Measurements from ENCODE around the gene STAG1.
"Not testable (repeated sequence)": the region's sequence is repeated elsewhere in the genome, so short reads cannot be mapped to it uniquely, and the experiment has no call there.

STAG1 gene

DNA sequence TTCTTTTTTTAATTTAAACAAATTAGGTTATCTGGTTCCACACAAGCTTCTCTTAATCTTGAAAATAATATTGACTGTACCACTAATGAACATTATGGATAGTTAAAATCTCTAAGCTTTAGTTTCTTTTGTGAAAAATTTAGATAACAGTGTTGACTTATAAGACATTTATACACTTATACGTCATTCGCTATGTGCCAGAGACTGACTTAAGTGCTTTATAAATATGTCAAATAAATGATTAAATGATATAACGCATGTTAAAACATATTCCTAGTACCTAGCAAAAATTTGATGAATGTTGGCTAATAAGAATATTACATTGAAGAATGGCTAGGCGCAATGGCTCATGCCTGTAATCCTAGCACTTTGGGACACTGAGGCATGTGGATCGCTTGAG lies 405.7 kb downstream of the STAG1 start:
- Histone ChIP-seq H3K9me3 (ENCODE audit: control insufficient read depth, insufficient read depth, low read length) (no peaks in the 10 kb centered on the region), H3K27ac (ENCODE audit: low read length) (no peak overlapping the region), H3K4me1 (ENCODE audit: control insufficient read depth, insufficient read depth, low read length) (no peaks in the 10 kb centered on the region), H3K4me3 (ENCODE audit: low read length) (no peak overlapping the region), H3K36me3 (ENCODE audit: control insufficient read depth, insufficient read depth, low read length) (no peaks in the 10 kb centered on the region), H3K27me3 (ENCODE audit: control insufficient read depth, insufficient read depth, low read length) (no peaks in the 10 kb centered on the region)
- no CpG with 5 or more reads among the region's 5 CpGs for WGBS (ENCODE audit: insufficient coverage, insufficient read length)
- DNase-seq (ENCODE audit: low read depth, low spot score) = no peak

DNA sequence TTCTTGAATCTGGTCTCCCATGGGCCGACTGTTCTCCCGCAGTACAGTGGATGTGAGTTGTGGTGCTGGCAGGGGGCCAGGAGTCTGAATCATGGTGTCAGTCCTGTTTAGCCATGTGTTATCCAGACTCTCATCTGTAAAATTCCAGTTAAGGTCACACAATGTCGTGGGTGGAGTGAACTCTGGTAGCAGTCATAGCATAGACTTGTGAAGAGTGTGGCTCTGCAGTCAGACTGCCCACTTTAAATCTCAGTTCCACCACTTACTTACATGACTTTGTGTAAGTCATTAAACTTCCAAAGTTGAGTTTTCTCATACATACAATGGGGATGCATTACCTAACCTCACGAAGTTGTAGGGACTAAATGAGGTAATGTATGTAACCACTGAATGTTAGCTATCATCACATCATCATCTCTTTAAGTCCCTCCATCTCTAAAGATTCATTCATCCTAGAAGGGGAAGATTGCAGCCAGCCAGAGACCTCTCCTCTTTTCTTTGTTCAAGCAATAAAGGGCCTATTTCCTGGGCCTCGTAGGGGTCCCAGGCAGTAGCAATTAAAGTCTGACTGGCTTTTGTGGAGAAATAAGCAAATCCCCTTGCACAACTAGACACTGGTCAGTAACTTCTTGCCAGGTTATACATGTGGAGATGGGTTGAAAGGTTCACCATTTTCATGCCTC lies 408.2 kb downstream of the STAG1 start:
- no peak overlapping the region for H3K4me3 ChIP-seq (ENCODE audit: low read length)
- no peaks in the 10 kb centered on the region for H3K9me3 ChIP-seq (ENCODE audit: control insufficient read depth, insufficient read depth, low read length)
- no peak overlapping the region for H3K27ac ChIP-seq (ENCODE audit: low read length)
- DNase-seq (ENCODE audit: low read depth, low spot score) = no peak
- no CpG with 5 or more reads among the region's 5 CpGs for WGBS (ENCODE audit: insufficient coverage, insufficient read length)
- H3K27me3 ChIP-seq (ENCODE audit: control insufficient read depth, insufficient read depth, low read length) = no peaks in the 10 kb centered on the region
- H3K36me3 ChIP-seq (ENCODE audit: control insufficient read depth, insufficient read depth, low read length) = no peaks in the 10 kb centered on the region
- H3K4me1 ChIP-seq (ENCODE audit: control insufficient read depth, insufficient read depth, low read length) = no peaks in the 10 kb centered on the region

DNA sequence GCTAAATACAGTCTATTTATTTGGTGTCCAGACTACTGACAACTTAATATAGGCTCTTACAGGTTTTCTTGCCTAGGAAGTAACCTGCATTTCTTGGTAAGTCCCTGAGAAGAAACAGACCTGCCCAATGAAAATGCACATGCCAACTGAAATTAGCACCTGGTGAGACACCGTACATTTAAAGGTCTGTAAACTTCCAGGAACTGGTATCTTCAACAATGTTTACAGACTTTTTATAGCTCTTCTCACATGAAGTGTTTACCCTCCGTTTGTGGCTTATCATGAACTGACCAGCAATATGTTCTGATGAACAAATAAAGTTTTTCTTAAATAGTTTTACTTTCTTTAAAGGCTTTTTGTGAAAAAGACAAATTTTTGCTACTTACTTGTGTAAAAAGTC lies 408.7 kb downstream of the STAG1 start:
- no CpG with 5 or more reads among the region's 2 CpGs for WGBS (ENCODE audit: insufficient coverage, insufficient read length)
- Histone ChIP-seq H3K4me1 (ENCODE audit: control insufficient read depth, insufficient read depth, low read length) (no peaks in the 10 kb centered on the region), H3K4me3 (ENCODE audit: low read length) (no peak overlapping the region), H3K27ac (ENCODE audit: low read length) (no peak overlapping the region), H3K27me3 (ENCODE audit: control insufficient read depth, insufficient read depth, low read length) (no peaks in the 10 kb centered on the region), H3K36me3 (ENCODE audit: control insufficient read depth, insufficient read depth, low read length) (no peaks in the 10 kb centered on the region), H3K9me3 (ENCODE audit: control insufficient read depth, insufficient read depth, low read length) (no peaks in the 10 kb centered on the region)
- DNase-seq (ENCODE audit: low read depth, low spot score) = no peak

DNA sequence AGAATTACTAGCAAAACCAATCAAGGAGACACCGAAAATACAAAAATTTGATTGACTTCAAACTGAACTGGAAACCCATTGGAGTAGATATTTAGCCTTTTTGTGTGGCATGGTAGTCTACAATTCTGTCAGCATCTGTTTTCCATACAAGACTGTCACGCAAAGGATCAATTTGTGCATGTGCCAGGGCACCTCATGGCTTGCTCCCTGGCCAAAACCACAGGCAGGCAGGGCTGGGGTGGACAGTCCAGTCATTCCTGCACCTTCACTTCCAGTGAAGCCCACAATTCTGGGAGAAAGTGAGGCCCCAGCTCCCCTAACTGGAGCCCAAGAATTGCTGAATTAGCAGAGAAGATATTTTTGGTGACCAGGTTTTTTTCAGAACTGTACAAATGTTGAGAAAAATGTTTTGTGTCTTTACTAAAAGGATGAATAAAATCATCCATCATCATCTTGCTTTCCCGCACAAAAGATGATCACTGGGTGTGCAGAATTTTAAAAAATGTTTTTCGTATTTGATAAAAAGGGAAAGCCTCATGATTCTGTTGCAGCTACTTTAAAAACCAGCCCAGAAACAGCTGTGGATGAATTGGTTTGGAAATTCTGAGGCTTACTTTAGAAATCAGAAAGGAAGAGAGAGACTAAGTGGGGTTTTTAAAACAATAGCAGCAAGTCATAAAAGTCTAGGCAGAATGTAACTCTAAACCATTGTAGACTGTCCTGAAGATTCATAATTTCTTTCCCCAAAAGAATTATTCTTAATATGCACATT lies 415.7 kb downstream of the STAG1 start:
- no peak overlapping the region for H3K4me3 ChIP-seq (ENCODE audit: low read length)
- no peaks in the 10 kb centered on the region for H3K9me3 ChIP-seq (ENCODE audit: control insufficient read depth, insufficient read depth, low read length)
- no peaks in the 10 kb centered on the region for H3K27me3 ChIP-seq (ENCODE audit: control insufficient read depth, insufficient read depth, low read length)
- no peaks in the 10 kb centered on the region for H3K4me1 ChIP-seq (ENCODE audit: control insufficient read depth, insufficient read depth, low read length)
- no peak overlapping the region for H3K27ac ChIP-seq (ENCODE audit: low read length)
- H3K36me3 ChIP-seq (ENCODE audit: control insufficient read depth, insufficient read depth, low read length) = no peaks in the 10 kb centered on the region
- DNase-seq (ENCODE audit: low read depth, low spot score) = no peak
- WGBS (ENCODE audit: insufficient coverage, insufficient read length) = no CpG with 5 or more reads among the region's 4 CpGs

DNA sequence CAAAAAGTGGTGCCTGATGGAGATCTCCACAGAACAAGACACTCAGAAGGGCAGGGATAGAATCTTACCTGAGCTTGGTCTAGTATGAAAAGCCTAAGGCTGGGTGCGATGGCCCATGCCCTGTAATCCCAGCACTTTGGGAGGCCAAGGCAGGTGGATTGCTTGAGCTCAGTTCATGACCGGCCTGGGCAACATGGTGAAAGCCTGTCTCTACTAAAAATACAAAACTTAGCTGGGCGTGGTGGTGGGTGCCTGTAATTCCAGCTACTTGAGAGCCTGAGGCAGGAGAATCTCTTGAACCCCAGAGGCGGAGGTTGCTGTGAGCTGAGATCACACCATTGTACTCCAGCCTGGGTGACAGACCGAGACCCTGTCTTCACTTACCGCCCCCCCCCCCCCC lies 417.5 kb downstream of the STAG1 start:
- no CpG with 5 or more reads among the region's 6 CpGs for WGBS (ENCODE audit: insufficient coverage, insufficient read length)
- H3K27me3 ChIP-seq (ENCODE audit: control insufficient read depth, insufficient read depth, low read length); H3K27ac ChIP-seq (ENCODE audit: low read length); DNase-seq (ENCODE audit: low read depth, low spot score); H3K4me1 ChIP-seq (ENCODE audit: control insufficient read depth, insufficient read depth, low read length); H3K36me3 ChIP-seq (ENCODE audit: control insufficient read depth, insufficient read depth, low read length); H3K4me3 ChIP-seq (ENCODE audit: low read length); H3K9me3 ChIP-seq (ENCODE audit: control insufficient read depth, insufficient read depth, low read length): not testable (repeated sequence)

DNA sequence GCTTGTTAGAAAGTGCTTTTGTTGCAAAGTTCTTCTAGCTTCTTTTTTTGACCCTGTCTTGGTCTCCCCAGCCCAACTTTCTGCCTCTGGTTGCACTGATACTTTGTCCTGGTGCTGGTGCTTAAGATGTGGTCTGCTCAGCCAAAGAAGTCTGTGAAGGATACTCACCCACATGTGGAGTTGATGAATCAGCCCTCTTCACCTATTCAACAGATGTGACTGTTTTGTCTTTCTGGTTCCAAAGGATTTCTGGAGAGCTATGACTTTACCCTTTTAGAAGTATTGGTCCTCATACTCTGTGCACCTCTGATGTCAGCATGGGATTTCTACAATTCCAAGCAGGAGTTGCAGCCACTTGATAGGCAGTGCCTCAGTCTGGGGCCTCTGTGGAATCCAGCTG lies 418.0 kb downstream of the STAG1 start:
- Histone ChIP-seq H3K9me3 (ENCODE audit: control insufficient read depth, insufficient read depth, low read length) (no peaks in the 10 kb centered on the region), H3K27me3 (ENCODE audit: control insufficient read depth, insufficient read depth, low read length) (no peaks in the 10 kb centered on the region), H3K4me1 (ENCODE audit: control insufficient read depth, insufficient read depth, low read length) (no peaks in the 10 kb centered on the region), H3K4me3 (ENCODE audit: low read length) (no peak overlapping the region), H3K27ac (ENCODE audit: low read length) (no peak overlapping the region), H3K36me3 (ENCODE audit: control insufficient read depth, insufficient read depth, low read length) (no peaks in the 10 kb centered on the region)
- no peak for DNase-seq (ENCODE audit: low read depth, low spot score)

DNA sequence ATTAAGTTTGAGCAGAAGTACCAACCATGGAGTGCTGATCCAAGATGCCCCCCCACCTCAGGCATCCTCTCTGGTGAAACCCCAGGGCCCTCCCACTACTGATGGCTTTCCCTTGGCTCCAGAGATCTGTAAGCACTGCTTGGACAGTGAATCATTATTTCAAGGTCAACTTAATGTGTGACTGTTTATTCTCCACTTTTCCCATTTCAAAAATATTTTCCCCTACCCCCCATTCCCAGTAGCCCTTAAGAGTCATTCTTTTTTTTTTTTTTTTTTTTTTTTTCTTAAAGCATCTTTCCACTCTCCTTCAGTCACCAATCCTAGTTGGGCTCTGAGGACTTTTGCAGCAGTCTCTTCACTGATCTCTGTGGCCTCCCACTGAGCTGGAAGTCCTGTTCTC lies 419.4 kb downstream of the STAG1 start:
- H3K27ac ChIP-seq (ENCODE audit: low read length) = no peak overlapping the region
- H3K4me3 ChIP-seq (ENCODE audit: low read length) = no peak overlapping the region
- no peak for DNase-seq (ENCODE audit: low read depth, low spot score)
- H3K36me3 ChIP-seq (ENCODE audit: control insufficient read depth, insufficient read depth, low read length) = peaks cover 2% of the 10 kb centered on the region; the same call in 1 of the 2 replicates
- no peaks in the 10 kb centered on the region for H3K27me3 ChIP-seq (ENCODE audit: control insufficient read depth, insufficient read depth, low read length)
- no peaks in the 10 kb centered on the region for H3K4me1 ChIP-seq (ENCODE audit: control insufficient read depth, insufficient read depth, low read length)
- H3K9me3 ChIP-seq (ENCODE audit: control insufficient read depth, insufficient read depth, low read length) = no peaks in the 10 kb centered on the region

DNA sequence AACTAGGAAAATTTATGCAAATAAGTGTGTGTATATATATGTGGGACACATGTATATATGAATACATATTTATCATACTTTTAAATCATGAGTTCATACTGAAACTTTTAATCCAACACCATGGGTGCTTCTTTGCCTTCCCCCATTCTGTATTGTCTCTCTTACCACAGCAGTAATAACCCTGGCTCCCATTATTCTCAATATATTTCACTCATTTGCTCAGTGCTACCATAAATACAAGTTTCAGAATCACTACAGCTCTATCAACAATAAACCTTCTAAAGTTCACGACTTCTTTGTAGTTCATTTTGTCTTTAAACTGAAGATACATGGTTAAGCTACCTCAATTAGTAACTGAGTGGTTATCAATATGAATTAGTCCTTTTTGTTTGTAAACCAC lies 419.9 kb downstream of the STAG1 start:
- no peaks in the 10 kb centered on the region for H3K27me3 ChIP-seq (ENCODE audit: control insufficient read depth, insufficient read depth, low read length)
- no peak overlapping the region for H3K27ac ChIP-seq (ENCODE audit: low read length)
- no peak overlapping the region for H3K4me3 ChIP-seq (ENCODE audit: low read length)
- no peaks in the 10 kb centered on the region for H3K4me1 ChIP-seq (ENCODE audit: control insufficient read depth, insufficient read depth, low read length)
- H3K9me3 ChIP-seq (ENCODE audit: control insufficient read depth, insufficient read depth, low read length) = no peaks in the 10 kb centered on the region
- no CpG with 5 or more reads among the region's 1 CpG for WGBS (ENCODE audit: insufficient coverage, insufficient read length)
- DNase-seq (ENCODE audit: low read depth, low spot score) = no peak
- H3K36me3 ChIP-seq (ENCODE audit: control insufficient read depth, insufficient read depth, low read length) = peaks cover 4% of the 10 kb centered on the region; the same call in 1 of the 2 replicates

DNA sequence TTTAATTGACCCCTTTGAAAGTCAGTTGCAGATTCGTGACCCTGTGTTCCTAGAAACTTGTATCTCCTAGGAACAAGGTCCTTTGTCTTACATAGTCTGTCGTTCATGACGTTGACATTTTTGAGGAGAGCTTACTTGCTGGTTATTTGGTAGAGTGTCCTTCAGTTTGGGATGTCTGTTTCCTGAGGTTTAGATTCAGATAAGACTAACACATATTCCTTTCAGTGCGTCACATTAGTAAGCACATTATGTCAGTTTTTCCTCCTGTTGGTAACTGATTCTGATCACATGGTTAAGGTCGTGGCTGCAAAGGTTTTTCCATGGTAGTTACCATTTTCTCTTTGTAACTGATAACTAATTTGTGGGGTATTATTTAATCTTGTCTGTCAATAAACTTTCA lies 421.3 kb downstream of the STAG1 start:
- no CpG with 5 or more reads among the region's 5 CpGs for WGBS (ENCODE audit: insufficient coverage, insufficient read length)
- Histone ChIP-seq H3K4me1 (ENCODE audit: control insufficient read depth, insufficient read depth, low read length) (no peaks in the 10 kb centered on the region), H3K27ac (ENCODE audit: low read length) (no peak overlapping the region), H3K36me3 (ENCODE audit: control insufficient read depth, insufficient read depth, low read length) (peaks cover 4% of the 10 kb centered on the region; the same call in 1 of the 2 replicates), H3K4me3 (ENCODE audit: low read length) (no peak overlapping the region), H3K27me3 (ENCODE audit: control insufficient read depth, insufficient read depth, low read length) (no peaks in the 10 kb centered on the region), H3K9me3 (ENCODE audit: control insufficient read depth, insufficient read depth, low read length) (no peaks in the 10 kb centered on the region)
- no peak for DNase-seq (ENCODE audit: low read depth, low spot score)

DNA sequence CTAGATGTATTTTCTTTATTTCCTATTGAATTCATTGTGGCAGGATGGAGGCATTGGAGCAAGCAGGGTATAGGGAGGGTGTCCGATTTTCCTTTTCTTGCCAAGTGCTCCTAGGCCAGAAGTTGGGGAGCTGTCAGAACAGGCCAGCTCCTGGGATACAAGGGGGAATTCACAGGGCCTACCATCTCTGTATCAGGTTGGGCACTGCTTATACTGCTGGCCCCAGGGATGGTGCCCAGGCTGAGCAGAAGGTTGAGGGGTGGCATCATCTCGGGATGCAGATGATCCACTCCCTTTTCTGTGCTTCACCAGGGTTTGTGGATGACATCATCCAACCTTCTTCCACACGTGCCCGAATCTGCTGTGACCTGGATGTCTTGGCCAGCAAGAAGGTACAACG lies 422.6 kb downstream of the STAG1 start:
- peaks cover 4% of the 10 kb centered on the region; the same call in 1 of the 2 replicates for H3K36me3 ChIP-seq (ENCODE audit: control insufficient read depth, insufficient read depth, low read length)
- no peaks in the 10 kb centered on the region for H3K4me1 ChIP-seq (ENCODE audit: control insufficient read depth, insufficient read depth, low read length)
- H3K4me3 ChIP-seq (ENCODE audit: low read length) = no peak overlapping the region
- no CpG with 5 or more reads among the region's 5 CpGs for WGBS (ENCODE audit: insufficient coverage, insufficient read length)
- no peaks in the 10 kb centered on the region for H3K27me3 ChIP-seq (ENCODE audit: control insufficient read depth, insufficient read depth, low read length)
- no peak overlapping the region for H3K27ac ChIP-seq (ENCODE audit: low read length)
- no peaks in the 10 kb centered on the region for H3K9me3 ChIP-seq (ENCODE audit: control insufficient read depth, insufficient read depth, low read length)
- no peak for DNase-seq (ENCODE audit: low read depth, low spot score)

DNA sequence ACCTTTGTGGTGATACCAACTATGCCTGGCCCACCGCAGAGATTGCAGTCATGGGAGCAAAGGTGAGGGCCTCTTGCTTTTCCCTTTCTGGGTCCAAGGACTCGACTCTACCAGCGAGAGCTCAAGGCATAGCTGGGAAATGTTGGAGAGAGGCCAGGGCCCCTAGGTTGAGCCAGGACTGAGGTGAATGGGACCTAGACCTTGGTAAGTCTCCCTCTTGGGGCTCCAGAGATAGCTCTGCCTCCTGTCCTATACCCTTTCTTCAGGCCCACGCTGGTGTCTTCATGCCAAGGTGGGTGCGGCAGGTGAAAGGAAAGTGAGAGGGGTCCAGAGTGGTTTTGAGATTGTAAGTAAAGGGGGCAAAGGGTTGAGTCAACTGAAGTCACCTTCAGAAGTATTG lies 424.5 kb downstream of the STAG1 start:
- no peak for DNase-seq (ENCODE audit: low read depth, low spot score)
- Histone ChIP-seq H3K36me3 (ENCODE audit: control insufficient read depth, insufficient read depth, low read length) (peaks cover 4% of the 10 kb centered on the region; the same call in 1 of the 2 replicates), H3K4me1 (ENCODE audit: control insufficient read depth, insufficient read depth, low read length) (no peaks in the 10 kb centered on the region), H3K4me3 (ENCODE audit: low read length) (no peak overlapping the region), H3K27me3 (ENCODE audit: control insufficient read depth, insufficient read depth, low read length) (no peaks in the 10 kb centered on the region), H3K9me3 (ENCODE audit: control insufficient read depth, insufficient read depth, low read length) (no peaks in the 10 kb centered on the region), H3K27ac (ENCODE audit: low read length) (no peak overlapping the region)
- no CpG with 5 or more reads among the region's 5 CpGs for WGBS (ENCODE audit: insufficient coverage, insufficient read length)

Data from iPS DF 6.9 (cell line).